Measurements from ENCODE around the gene INPP4B.
A peak's percentile ranks its signal among the peaks of the same experiment; 100 is the strongest.

INPP4B gene

GRCh38 chr4:142567620-142568451 is 278.3 kb downstream of the INPP4B start:
- no peak for DNase-seq

GRCh38 chr4:142567199-142567598 is 278.9 kb downstream of the INPP4B start:
- DNase-seq = peak; percentile 7

GRCh38 chr4:142566777-142567176 is 279.3 kb downstream of the INPP4B start:
- DNase-seq = no peak

GRCh38 chr4:142566243-142566642 is 279.9 kb downstream of the INPP4B start:
- DNase-seq = no peak

- no peak for DNase-seq
Observed at GRCh38 chr4:142565771-142566170, 280.3 kb downstream of the INPP4B start.

GRCh38 chr4:142563682-142564291 is 282.3 kb downstream of the INPP4B start:
- no peak for DNase-seq

GRCh38 chr4:142559986-142560385 is 286.1 kb downstream of the INPP4B start:
- no peak for DNase-seq

- no peak for DNase-seq
Observed at GRCh38 chr4:142558851-142559250, 287.2 kb downstream of the INPP4B start.

- DNase-seq = no peak
Observed at GRCh38 chr4:142557239-142557801, 288.8 kb downstream of the INPP4B start.

- no peak for DNase-seq
Observed at GRCh38 chr4:142556570-142557238, 289.4 kb downstream of the INPP4B start.

GRCh38 chr4:142556048-142556447 is 290.1 kb downstream of the INPP4B start:
- DNase-seq = no peak

GRCh38 chr4:142554412-142554811 is 291.7 kb downstream of the INPP4B start:
- no peak for DNase-seq

- DNase-seq = no peak
Observed at GRCh38 chr4:142551517-142552305, 294.4 kb downstream of the INPP4B start.

GRCh38 chr4:142550965-142551364 is 295.1 kb downstream of the INPP4B start:
- no peak for DNase-seq

GRCh38 chr4:142549726-142550463 is 296.2 kb downstream of the INPP4B start:
- no peak for DNase-seq

GRCh38 chr4:142549248-142549647 is 296.9 kb downstream of the INPP4B start:
- DNase-seq = no peak

GRCh38 chr4:142548491-142548890 is 297.6 kb downstream of the INPP4B start:
- no peak for DNase-seq

- DNase-seq = no peak
Observed at GRCh38 chr4:142547974-142548373, 298.1 kb downstream of the INPP4B start.

GRCh38 chr4:142544594-142544993 is 301.5 kb downstream of the INPP4B start:
- no peak for DNase-seq

- no peak for DNase-seq
Observed at GRCh38 chr4:142544039-142544438, 302.1 kb downstream of the INPP4B start.

- DNase-seq = no peak
Observed at GRCh38 chr4:142540483-142540804, 305.7 kb downstream of the INPP4B start.
